ENCODE data around the gene SFXN4.

SFXN4 gene

DNA sequence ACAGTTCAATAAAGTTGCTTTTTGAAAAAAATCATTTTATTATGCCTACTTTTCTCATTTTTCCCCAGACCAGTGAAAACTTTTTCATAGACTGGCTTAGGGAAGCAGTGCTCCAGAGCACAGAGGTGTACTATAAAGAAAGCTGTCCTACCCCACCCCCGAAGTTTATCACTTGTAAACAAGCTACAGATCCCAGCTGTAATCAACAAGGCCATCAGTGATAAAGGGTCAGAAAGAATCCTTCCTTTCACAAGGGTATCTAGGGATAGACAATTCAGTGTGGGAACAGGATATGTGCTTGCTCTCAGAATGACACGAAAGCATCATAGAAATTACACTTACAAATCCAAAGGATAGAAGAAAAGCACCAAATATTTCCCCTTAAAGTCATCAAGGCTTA, 8.6 kb upstream of the SFXN4 start:
- no peak overlapping the region for H3K4me3 ChIP-seq (ENCODE audit: low read depth, low read length)
- TF ChIP-seq, protein P1, sequence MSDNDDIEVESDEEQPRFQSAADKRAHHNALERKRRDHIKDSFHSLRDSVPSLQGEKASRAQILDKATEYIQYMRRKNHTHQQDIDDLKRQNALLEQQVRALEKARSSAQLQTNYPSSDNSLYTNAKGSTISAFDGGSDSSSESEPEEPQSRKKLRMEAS (IDR thresholded peaks at IDR 0.05; ENCODE audit: low read depth, low read length) = no peak
- TF ChIP-seq MYC (IDR thresholded peaks at IDR 0.05; ENCODE audit: low read depth, low read length) = no peak
- DNase-seq (ENCODE audit: low read depth) = no peak

DNA sequence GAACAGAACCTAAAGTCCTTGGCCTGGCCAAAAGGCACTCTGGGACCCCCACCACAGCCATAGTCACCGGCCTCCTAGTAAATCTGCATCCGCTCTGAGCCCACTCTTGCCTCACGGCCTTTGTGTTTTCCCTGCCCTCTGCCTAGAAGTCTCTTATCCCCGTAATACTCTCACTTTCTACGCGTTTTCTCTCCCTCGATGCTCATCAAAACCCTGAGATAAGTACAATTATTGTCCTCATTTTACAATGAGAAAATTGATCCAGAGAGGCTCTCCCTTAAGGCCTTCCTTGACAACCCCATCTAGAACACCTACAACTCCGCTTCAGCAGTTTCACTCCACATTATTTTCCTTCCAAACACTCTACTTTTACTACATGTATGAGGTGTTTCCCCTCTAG, 1.5 kb upstream of the SFXN4 start:
- TF ChIP-seq, protein P1 (IDR thresholded peaks at IDR 0.05; ENCODE audit: low read depth, low read length) = no peak
- TF ChIP-seq, protein P2, sequence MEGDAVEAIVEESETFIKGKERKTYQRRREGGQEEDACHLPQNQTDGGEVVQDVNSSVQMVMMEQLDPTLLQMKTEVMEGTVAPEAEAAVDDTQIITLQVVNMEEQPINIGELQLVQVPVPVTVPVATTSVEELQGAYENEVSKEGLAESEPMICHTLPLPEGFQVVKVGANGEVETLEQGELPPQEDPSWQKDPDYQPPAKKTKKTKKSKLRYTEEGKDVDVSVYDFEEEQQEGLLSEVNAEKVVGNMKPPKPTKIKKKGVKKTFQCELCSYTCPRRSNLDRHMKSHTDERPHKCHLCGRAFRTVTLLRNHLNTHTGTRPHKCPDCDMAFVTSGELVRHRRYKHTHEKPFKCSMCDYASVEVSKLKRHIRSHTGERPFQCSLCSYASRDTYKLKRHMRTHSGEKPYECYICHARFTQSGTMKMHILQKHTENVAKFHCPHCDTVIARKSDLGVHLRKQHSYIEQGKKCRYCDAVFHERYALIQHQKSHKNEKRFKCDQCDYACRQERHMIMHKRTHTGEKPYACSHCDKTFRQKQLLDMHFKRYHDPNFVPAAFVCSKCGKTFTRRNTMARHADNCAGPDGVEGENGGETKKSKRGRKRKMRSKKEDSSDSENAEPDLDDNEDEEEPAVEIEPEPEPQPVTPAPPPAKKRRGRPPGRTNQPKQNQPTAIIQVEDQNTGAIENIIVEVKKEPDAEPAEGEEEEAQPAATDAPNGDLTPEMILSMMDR (IDR thresholded peaks at IDR 0.05; ENCODE audit: low read depth, low read length) = no peak
- TF ChIP-seq MYC (IDR thresholded peaks at IDR 0.05; ENCODE audit: low read depth, low read length) = no peak
- TF ChIP-seq POLR2A (IDR thresholded peaks at IDR 0.05; ENCODE audit: extremely low read depth, insufficient read length) = no peak
- no peak overlapping the region for H3K4me3 ChIP-seq (ENCODE audit: low read depth, low read length)
- no peak for DNase-seq (ENCODE audit: low read depth)

DNA sequence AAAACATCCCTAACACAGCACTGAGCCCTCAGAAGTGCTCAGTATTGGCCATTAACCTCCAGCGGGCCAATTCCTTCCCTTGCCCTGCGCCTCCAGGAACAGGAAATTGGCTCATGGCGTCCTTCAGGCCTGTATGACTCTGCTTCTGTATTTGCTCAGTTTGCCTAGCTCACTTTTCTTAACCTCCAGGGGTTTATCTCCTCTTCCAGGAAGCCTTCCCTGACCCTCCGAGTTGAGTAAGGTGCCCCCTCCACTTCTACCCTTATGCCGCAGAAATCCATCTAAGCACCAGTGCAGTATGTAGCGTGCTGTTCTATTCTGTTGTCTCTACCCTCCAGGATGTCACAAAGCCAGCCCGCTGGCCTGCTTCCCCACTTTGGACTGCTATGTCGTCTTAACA, 1.1 kb upstream of the SFXN4 start:
- TF ChIP-seq POLR2A (IDR thresholded peaks at IDR 0.05; ENCODE audit: extremely low read depth, insufficient read length) = no peak
- TF ChIP-seq MYC (IDR thresholded peaks at IDR 0.05; ENCODE audit: low read depth, low read length) = no peak
- TF ChIP-seq, protein P2 (IDR thresholded peaks at IDR 0.05; ENCODE audit: low read depth, low read length) = no peak
- TF ChIP-seq, protein P1 (IDR thresholded peaks at IDR 0.05; ENCODE audit: low read depth, low read length) = 0 out of 2 replicates have a peak, but pooled peaks have one; percentile 5
- DNase-seq (ENCODE audit: low read depth) = peak; percentile 53
- H3K4me3 ChIP-seq (ENCODE audit: low read depth, low read length) = peak overlapping the region; percentile 64

DNA sequence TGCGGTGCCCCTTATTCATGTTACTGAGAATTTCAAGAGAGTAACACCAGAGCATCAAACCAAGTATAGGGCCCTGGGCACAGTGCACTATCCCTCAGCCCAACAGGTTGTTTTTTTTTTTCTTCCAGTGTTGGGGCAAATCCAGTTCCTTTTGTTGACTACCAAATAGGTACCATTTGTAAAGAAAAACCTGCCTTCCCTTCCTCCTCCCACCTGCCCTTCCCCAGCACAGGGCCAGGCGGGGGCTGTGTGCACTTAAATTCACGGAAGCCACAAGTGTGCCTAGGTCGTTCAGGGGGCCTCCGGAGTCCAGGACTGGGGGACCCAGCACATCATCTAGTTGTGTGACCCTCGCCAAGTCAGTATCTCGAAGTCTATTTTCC, 595 bp upstream of the SFXN4 start:
- peak overlapping the region; percentile 64 for H3K4me3 ChIP-seq (ENCODE audit: low read depth, low read length)
- DNase-seq (ENCODE audit: low read depth) = no peak
- TF ChIP-seq MYC (IDR thresholded peaks at IDR 0.05; ENCODE audit: low read depth, low read length) (no peak), POLR2A (IDR thresholded peaks at IDR 0.05; ENCODE audit: extremely low read depth, insufficient read length) (no peak)
- TF ChIP-seq, protein P2 (IDR thresholded peaks at IDR 0.05; ENCODE audit: low read depth, low read length) = no peak
- TF ChIP-seq, protein P1 (IDR thresholded peaks at IDR 0.05; ENCODE audit: low read depth, low read length) = no peak

DNA sequence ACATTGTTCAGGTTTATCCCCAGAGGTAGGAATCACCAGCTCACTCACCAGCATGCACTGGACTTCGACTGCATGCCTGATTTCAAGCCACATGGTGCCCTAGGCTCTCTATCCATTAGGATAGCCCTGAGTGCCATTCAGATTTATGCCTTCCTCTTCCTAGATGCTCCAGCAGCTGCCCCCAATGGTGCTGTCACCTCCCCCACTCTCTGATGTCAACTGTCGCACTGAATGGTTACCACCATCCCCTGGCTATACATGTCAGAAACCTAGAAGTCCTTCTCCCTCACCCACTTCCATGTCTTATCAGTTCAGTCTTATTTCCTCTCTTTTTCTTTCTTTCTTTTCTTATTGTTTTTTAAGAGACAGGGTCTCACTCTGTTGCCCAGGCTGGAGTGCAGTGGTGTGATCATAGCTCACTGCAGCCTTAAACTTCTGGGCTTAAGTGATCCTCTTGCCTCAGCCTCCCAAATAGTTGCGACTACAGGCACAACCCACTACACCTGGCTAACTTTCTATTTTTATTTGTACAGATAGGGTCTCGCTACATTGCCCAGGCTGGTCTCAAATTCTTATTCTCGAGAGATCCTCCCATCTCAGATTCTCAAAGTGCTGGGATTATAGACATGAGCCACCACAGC, 2.9 kb downstream of the SFXN4 start:
- H3K4me3 ChIP-seq (ENCODE audit: low read depth, low read length) = no peak overlapping the region
- DNase-seq (ENCODE audit: low read depth) = no peak
- TF ChIP-seq, protein P2 (IDR thresholded peaks at IDR 0.05; ENCODE audit: low read depth, low read length) = no peak
- TF ChIP-seq, protein P1 (IDR thresholded peaks at IDR 0.05; ENCODE audit: low read depth, low read length) = no peak
- TF ChIP-seq POLR2A (IDR thresholded peaks at IDR 0.05; ENCODE audit: extremely low read depth, insufficient read length) (no peak), MYC (IDR thresholded peaks at IDR 0.05; ENCODE audit: low read depth, low read length) (no peak)

DNA sequence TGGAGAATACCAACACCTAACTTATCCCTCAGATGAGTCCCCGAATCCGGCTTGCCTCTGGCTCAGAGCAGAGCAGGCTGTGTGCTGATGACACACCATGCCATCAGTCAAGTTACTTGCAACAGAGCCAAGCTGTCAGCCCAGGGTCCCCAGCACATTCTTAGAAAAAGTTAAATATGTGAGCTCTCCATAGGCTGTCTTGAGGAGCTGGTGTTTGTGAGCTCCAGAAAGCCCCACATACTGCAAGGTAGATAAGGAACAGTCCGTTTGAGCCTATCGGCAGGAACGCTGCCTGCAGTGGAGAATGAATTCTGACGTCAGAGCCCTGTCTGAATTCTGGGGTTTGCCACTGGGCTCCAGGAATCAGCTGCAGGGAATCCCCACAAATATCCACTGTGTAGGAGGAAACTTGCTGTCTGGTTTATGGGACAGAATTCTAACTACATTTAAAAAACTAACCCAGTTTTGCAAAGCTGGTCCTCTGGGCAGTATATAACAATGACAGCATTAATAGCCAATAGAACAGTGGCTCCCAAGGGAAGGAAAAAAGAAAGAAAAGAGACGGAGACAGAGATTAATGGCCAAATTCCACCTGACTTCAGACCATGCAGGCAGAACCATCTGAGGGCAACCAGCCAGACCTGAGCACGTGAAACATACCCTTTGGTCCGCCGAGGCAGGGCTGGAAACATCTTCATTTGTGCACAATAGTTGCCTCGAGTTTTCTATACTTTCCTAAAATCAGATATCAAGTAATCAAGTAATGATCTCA, 3.6 kb downstream of the SFXN4 start:
- TF ChIP-seq POLR2A (IDR thresholded peaks at IDR 0.05; ENCODE audit: extremely low read depth, insufficient read length) = no peak
- TF ChIP-seq MYC (IDR thresholded peaks at IDR 0.05; ENCODE audit: low read depth, low read length) = no peak
- TF ChIP-seq, protein P2 (IDR thresholded peaks at IDR 0.05; ENCODE audit: low read depth, low read length) = no peak
- TF ChIP-seq, protein P1 (IDR thresholded peaks at IDR 0.05; ENCODE audit: low read depth, low read length) = no peak
- H3K4me3 ChIP-seq (ENCODE audit: low read depth, low read length) = no peak overlapping the region
- no peak for DNase-seq (ENCODE audit: low read depth)
